Right cardiac atrium (tissue), 5 donors: ENCODE results near the gene DNMT3A. TPM values are rescaled to one million over a fixed set of nuclear protein-coding genes. Genes with fewer than 3 reads are reported as not detected.

ENCODE experiments used
- ATAC-seq, 2 donors: fragments of 200-7000 bp; cut with Tn5 transposase; one replicate each; pipeline versions ENCODE4 v1.8.0 to v1.9.1; 2020; ENCODE audit warnings: moderate library complexity in 2 of 2, mild to moderate bottlenecking in 1 of 2
- DNase-seq, 3 donors: peaks; one replicate each; pipeline ENCODE4 v3.0.0-alpha.2; 2020
- H3K27ac ChIP-seq: one replicate; pipeline ENCODE4 v1.5.1; 2013; ENCODE audit warnings: mild to moderate bottlenecking, low read length, control low read depth, moderate library complexity
- H3K27me3 ChIP-seq: one replicate; pipeline ENCODE4 v1.6.1; 2013; ENCODE audit not compliant: control insufficient read depth, insufficient read depth
- H3K4me1 ChIP-seq: one replicate; pipeline ENCODE4 v1.6.1; 2013; ENCODE audit warnings: low read length; ENCODE audit not compliant: control insufficient read depth, insufficient read depth
- H3K4me3 ChIP-seq: one replicate; pipeline ENCODE4 v1.5.1; 2013; ENCODE audit warnings: low read length, control low read depth
- H3K9me3 ChIP-seq: one replicate; pipeline ENCODE4 v1.6.1; 2013; ENCODE audit warnings: low read length; ENCODE audit not compliant: control insufficient read depth
- WGBS: extraction: QIAGEN DNeasy Blood & Tissue Kit; methylation state at CpG from one replicate; pipeline ENCODE4 v1.1.7; 2013; 5-methylcytosine and 5-hydroxymethylcytosine counted together
- intact Hi-C, 4 donors: fragments of 100-400 bp; cut with DNase I; formaldehyde crosslinking; loops; one replicate each; pipeline versions ENCODE4 v1.11.0 to v1.14.0; 2022 to 2023
- polyA plus RNA-seq: library from polyadenylated mRNA; stranded (reverse); fragments of 200-250 nt; gene quantifications from one replicate; pipeline ENCODE4 v1.2.3, GENCODE V29; 2013
- total RNA-seq, 4 donors: library from RNA; stranded (reverse); fragmentation: NEBNext Ultra II Directional; extraction: Animal tissue kit (Norgen Biotek cat#: 25700); gene quantifications; one replicate each; pipeline ENCODE4 v1.2.1, GENCODE V29; 2021
- donor health status: healthy with polysubstance abuse.
- donor health status: DM: no; HTN: yes; CAD: no.
- donor health status: DM: no; HTN: no; CAD: no.
- donor health status: DM: no; HTN: yes; CAD: no; lungs with severe emphysema.
- donor health status: DM: yes; HTN: yes; CAD: no.

Gene DNMT3A
- total and polyA plus RNA-seq, 5 donors = 9.9 to 22.9 (median 20.2) TPM

- intact Hi-C loops = no loop called here
- 79% methylated on average over 11 of the region's 11 CpGs for WGBS
Observed at GRCh38 chr2:25253153-25253626, 88.5 kb downstream of the DNMT3A start.

GRCh38 chr2:25252291-25253152 lies 89.2 kb downstream of the DNMT3A start:
- 7% methylated on average over 60 of the region's 62 CpGs for WGBS
- peak; percentile 78 to 86 for ATAC-seq
- peaks cover 7% of the 10 kb centered on the region for H3K4me1 ChIP-seq
- intact Hi-C loops = no loop called here
- H3K9me3 ChIP-seq = no peaks in the 10 kb centered on the region
- H3K27me3 ChIP-seq = no peaks in the 10 kb centered on the region
- DNase-seq = peak; percentile 82 to 90 (median 90)
- H3K27ac ChIP-seq = peak overlapping the region; percentile 49
- H3K4me3 ChIP-seq = peak overlapping the region; percentile 74

More at GRCh38 chr2:25253153-25253626, 88.5 kb downstream of the DNMT3A start:
- DNase-seq (peak in 1 of 3 donors; percentile 45), ATAC-seq (no peak)
- Histone ChIP-seq H3K9me3 (no peaks in the 10 kb centered on the region), H3K27me3 (no peaks in the 10 kb centered on the region), H3K4me1 (peaks cover 7% of the 10 kb centered on the region), H3K4me3 (no peak overlapping the region), H3K27ac (no peak overlapping the region)

DNA sequence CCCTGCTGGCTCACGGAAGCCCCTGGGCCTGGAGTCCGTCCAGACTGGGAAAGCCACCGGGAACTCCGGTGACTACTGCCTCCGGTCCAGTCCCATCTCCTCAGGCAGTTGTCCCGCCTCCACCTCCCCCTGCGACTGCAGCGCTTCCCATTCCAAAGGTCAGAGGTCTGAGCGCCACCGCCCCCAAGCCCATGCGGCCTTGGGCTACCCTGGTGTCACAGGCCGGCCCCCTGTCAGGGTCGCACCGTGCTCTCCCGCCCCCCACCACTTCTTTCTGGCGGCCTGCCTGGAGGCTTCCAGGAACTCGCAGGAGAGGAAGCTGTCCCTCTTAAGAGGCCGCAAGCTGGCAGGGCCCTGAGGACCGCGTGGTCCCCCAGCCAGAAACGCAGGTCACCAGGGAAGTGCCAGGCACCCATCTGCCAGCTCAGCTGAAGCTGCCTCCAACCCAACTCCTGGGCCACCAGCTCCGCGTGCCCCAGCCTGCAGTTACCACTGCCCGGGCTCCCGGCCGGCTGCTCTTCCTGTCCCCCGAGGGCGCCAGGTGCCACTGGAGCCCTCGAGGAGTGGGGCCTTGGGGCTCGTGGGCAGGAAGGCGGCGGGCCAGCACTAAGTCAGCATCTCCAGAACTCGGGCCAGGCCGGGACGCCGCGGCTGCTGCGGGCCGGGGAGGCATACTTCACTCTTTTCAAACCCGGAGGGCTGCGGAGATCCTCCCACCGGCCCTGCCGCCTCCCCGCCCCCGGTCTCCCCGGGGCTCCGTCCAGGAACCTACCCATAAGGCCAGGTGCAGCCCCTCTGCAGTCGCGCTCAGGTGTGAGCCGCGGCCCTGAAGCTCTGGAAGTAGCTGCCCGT lies 90.1 kb downstream of the DNMT3A start:
- intact Hi-C loops = no loop called here
- Histone ChIP-seq H3K9me3 (no peaks in the 10 kb centered on the region), H3K27me3 (no peaks in the 10 kb centered on the region), H3K4me3 (peak overlapping the region; percentile 74), H3K4me1 (no peaks in the 10 kb centered on the region), H3K27ac (peak overlapping the region; percentile 14)
- ATAC-seq = peak; percentile 57 to 58
- peak; percentile 58 to 84 (median 83) for DNase-seq
- 2% methylated on average over 52 of the region's 52 CpGs for WGBS

DNA sequence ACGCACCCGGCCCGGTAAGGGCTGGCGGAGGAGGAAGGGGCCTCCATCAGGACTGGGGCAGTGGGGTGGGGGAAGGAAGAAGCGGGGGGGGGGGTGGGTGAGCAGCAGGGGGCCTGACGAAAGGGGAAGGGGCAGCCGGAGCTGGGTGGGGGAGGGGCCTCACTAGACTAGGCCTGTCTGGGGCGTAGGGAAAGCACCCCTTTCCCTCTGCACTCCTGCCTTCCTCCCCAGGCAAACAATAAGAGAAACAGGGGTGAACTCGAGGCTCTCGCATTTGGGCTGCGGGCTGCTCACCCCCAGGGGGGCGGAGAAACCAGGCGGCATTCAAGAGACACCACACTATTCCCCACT lies 90.7 kb downstream of the DNMT3A start:
- ATAC-seq = no peak
- H3K27ac ChIP-seq = no peak overlapping the region
- peak in 2 of 3 donors; percentile 47 to 54 for DNase-seq
- WGBS = 38% methylated on average over 13 of the region's 13 CpGs
- H3K4me1 ChIP-seq = no peaks in the 10 kb centered on the region
- H3K4me3 ChIP-seq = no peak overlapping the region
- H3K9me3 ChIP-seq = no peaks in the 10 kb centered on the region
- H3K27me3 ChIP-seq = no peaks in the 10 kb centered on the region
- intact Hi-C loops = no loop called here

DNA sequence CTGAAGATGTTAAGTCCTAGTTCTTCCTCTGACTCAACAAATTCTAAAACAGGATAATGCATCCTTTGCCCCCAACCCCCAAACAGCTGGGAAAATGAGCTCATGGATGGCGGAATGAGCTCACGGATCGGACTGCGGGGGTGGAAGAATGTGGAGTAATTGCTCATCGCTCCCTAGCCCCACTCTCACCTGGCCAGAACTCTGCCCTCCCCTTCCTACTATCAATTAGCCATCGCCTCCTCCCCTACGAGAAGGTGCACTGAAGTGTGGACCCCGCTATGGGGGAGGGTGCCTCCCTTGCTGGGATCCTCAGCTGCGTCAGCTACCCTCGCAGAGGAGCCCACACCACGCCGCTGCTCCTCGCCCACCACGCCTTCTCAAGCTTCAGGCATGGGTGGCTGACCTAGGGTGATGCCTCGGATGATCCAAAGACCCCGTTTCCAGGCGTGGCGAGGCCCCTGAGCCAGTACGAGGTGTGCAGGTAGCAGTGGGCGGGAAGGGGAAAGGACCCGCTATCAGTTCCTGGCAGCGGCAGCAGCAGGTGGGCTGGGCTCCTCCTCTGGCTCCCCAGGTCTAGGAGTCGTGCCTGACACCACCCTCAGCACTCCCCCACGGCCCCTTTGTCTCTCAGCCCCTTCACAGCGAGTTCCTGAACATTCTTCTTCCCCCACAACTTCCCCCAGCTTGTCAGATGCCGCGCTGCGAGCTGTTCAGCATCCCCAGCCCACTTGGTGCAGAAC lies 91.2 kb downstream of the DNMT3A start:
- peak in 2 of 3 donors; percentile 51 to 57 for DNase-seq
- intact Hi-C loops = no loop called here
- no peak overlapping the region for H3K27ac ChIP-seq
- no peak for ATAC-seq
- H3K4me1 ChIP-seq = no peaks in the 10 kb centered on the region
- H3K27me3 ChIP-seq = no peaks in the 10 kb centered on the region
- no peaks in the 10 kb centered on the region for H3K9me3 ChIP-seq
- H3K4me3 ChIP-seq = no peak overlapping the region
- WGBS = 70% methylated on average over 28 of the region's 28 CpGs

- H3K4me1 ChIP-seq = no peaks in the 10 kb centered on the region
- WGBS = 92% methylated on average over 4 of the region's 4 CpGs
- H3K27me3 ChIP-seq = no peaks in the 10 kb centered on the region
- intact Hi-C loops = no loop called here
- no peaks in the 10 kb centered on the region for H3K9me3 ChIP-seq
- no peak for ATAC-seq
- no peak overlapping the region for H3K4me3 ChIP-seq
- H3K27ac ChIP-seq = no peak overlapping the region
- no peak for DNase-seq
Observed at GRCh38 chr2:25249785-25250184, 91.9 kb downstream of the DNMT3A start.

DNA sequence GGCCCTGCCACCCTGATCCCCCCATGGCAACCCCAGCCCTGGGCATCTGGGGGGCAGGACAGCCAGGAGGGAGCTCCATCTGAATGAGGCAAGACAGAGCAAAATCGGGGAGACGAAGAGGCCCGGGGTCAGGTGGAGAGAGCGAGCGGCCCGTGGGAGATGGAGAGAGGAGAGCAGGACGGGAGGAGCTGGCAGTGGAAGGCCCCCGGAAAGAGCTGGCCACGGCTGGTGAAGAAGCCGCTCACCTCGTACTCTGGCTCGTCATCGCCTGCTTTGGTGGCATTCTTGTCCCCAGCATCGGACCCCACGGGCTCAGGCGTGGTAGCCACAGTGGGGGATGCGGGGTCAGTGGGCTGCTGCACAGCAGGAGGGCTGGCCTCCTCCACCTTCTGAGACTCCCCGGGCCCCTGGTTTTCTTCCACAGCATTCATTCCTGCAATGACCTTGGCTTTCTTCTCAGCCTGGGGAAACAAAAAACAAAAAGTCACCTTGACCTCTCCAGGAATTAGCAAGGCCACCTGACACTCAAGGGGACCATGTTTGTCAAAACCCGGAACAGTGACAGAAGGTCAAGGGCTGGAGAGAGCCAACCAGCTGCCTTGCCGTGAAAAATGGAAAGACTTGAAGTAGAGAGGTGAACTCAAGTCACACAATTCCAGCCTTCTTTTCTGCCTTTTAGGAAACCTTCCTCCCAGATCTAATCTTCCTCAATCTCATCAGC lies 93.8 kb downstream of the DNMT3A start:
- ATAC-seq (no peak), DNase-seq (peak in 1 of 3 donors; percentile 37)
- intact Hi-C loops = no loop called here
- no peaks in the 10 kb centered on the region for H3K4me1 ChIP-seq
- no peak overlapping the region for H3K27ac ChIP-seq
- H3K27me3 ChIP-seq = no peaks in the 10 kb centered on the region
- no peaks in the 10 kb centered on the region for H3K9me3 ChIP-seq
- WGBS = 87% methylated on average over 20 of the region's 20 CpGs
- no peak overlapping the region for H3K4me3 ChIP-seq

DNA sequence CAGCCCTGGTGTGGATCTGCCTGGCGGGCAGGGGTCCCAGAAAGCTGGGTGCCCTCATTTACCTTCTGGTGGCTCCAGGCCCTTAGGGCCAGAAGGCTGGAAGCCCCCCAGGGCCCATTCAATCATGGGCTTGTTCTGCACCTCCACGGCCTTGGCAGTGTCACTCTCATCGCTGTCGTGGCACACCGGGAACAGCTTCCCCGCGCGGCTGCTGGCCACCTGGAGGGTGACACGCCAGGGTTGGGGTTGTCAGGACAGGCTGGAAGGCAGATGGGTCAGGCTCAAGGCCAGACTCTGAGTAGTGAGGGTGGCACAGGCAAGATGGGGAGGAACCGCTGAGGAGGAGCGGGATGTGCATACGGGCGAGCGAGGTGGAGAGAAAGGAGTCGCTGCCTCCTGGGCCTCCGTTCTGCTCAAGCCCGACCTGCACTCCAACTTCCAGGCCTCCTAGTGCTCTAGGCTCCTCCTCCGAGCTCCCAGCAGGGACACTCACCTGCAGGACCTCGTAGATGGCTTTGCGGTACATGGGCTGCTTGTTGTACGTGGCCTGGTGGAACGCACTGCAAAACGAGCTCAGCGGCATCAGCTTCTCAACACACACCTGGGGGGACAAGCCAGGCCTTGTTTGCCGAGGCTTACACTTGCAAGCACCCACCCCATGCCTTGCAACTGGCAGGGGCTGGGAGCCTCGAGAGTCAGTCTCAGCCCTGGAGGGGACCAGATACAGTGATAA lies 95.0 kb downstream of the DNMT3A start:
- Histone ChIP-seq H3K9me3 (no peaks in the 10 kb centered on the region), H3K27ac (no peak overlapping the region), H3K4me3 (no peak overlapping the region), H3K27me3 (no peaks in the 10 kb centered on the region), H3K4me1 (no peaks in the 10 kb centered on the region)
- ATAC-seq = no peak
- DNase-seq = peak in 1 of 3 donors; percentile 42
- 94% methylated on average over 26 of the region's 26 CpGs for WGBS
- intact Hi-C loops = no loop called here

- no peaks in the 10 kb centered on the region for H3K27me3 ChIP-seq
- intact Hi-C loops = no loop called here
- no peak overlapping the region for H3K4me3 ChIP-seq
- no peaks in the 10 kb centered on the region for H3K9me3 ChIP-seq
- H3K4me1 ChIP-seq = no peaks in the 10 kb centered on the region
- ATAC-seq (no peak), DNase-seq (peak in 1 of 3 donors; percentile 17)
- 91% methylated on average over 14 of the region's 14 CpGs for WGBS
- no peak overlapping the region for H3K27ac ChIP-seq
Observed at GRCh38 chr2:25246001-25246400, 95.7 kb downstream of the DNMT3A start.

DNA sequence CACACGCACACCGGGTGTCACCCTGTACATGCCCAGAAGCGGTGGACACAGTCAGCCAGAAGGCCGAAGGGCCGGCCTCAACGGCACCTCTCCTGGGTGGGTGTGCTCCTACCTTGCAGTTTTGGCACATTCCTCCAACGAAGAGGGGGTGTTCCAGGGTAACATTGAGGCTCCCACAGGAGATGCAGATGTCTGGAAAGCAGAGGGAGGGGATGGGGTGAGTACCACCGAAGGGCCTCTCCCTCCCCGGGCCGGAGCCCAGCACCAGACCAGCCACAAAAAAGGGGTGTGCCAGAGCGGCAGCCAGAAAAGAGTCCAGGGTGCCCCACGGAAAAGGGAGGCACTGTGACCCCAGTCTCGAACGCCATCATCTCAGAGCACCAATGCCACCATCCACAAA lies 96.6 kb downstream of the DNMT3A start:
- H3K27ac ChIP-seq = no peak overlapping the region
- no peaks in the 10 kb centered on the region for H3K9me3 ChIP-seq
- H3K27me3 ChIP-seq = no peaks in the 10 kb centered on the region
- H3K4me3 ChIP-seq = no peak overlapping the region
- intact Hi-C loops = no loop called here
- DNase-seq = peak in 1 of 3 donors; percentile 20
- 92% methylated on average over 14 of the region's 14 CpGs for WGBS
- no peak for ATAC-seq
- no peaks in the 10 kb centered on the region for H3K4me1 ChIP-seq
